T-helper 1 cell (primary cell): Measurements from ENCODE around the gene NAV2.
"Not testable (repeated sequence)": the region's sequence is repeated elsewhere in the genome, so short reads cannot be mapped to it uniquely, and the experiment has no call there.

ENCODE experiments used
- DNase-seq, 5 donors: peaks; one replicate each; pipeline ENCODE4 v3.0.0-alpha.2; 2012 to 2020

The NAV2 gene

DNA sequence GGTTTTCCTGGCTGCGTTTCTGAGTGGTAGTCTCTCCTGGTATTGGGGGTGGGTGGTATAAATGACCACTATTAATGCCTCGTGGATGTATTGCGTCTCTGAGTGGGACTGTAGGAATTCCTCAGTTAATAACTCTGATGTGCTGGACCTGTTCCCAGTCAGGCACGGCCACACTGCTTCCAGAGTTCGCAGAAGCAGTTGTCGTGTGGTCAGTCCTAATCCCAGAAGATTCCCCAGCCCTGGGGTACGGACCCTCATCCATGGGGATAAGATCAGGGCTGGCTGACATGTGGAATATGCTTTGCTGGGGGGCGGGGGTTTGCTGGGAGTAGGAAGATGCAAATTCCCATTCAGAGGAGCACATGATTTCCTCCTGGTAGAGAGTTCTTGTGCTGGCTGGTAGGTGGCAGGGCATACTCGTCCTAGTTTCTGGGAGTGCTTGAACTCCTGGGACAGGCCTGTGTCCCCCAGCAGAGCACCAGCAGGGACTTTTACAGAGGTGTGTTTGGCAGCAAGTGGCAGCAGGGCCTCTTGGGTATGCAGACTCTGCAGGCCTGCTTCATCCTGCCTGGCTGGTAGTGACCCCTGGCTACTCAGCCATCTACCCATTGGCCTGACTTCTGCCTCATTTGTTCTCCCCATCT is 157.4 kb downstream of the NAV2 start:
- no peak for DNase-seq

DNA sequence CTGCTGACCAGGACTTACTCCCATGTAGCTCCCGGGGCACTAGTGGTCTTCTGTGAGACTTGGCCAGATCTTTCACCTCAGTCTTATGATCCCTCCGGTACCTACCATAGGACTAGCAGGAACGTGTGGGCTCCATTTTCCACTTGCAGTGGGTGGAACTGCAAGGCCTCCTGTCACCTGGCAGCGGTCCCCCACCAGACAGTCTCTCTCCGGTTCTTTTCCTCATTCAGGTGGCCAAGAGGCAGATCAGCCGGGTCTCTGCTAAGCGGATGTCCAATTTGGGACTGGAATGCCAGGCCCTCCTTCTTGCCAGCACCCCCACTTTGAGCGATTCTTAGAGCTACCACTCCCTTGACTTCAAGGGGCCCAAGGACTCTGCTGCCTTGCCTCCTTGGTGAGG is 158.9 kb downstream of the NAV2 start:
- DNase-seq, result no peak

DNA sequence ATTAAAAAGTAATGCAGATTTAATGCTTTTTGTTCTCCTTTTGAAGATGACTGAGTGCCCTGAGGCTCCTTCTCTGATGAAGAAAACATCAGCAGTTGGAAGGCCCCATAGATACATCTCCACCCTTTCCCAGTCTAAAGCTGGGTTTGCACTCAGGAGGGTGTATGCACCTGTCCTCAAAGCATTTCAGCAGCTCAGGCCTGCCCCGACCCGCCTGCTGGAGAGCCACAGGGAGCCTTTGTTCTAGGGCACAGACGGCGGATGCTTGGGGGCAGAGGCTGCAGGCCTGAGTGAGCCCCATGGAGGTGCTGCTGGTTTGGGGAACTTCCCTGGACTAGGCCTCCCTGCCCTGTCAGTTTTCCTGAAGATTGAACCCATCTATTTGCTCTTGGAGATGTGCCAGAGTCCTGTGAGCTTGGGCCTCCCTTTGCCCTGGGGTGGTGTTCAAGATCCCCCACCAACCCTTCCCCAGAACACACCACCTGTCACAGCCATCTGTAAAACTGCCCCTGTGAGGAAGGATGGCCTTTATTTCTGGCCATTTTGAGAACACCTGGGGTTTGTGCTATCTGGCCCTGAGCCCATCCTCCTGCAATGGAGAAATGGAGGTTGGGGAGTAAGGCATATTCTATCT is 160.0 kb downstream of the NAV2 start:
- DNase-seq, result no peak

DNA sequence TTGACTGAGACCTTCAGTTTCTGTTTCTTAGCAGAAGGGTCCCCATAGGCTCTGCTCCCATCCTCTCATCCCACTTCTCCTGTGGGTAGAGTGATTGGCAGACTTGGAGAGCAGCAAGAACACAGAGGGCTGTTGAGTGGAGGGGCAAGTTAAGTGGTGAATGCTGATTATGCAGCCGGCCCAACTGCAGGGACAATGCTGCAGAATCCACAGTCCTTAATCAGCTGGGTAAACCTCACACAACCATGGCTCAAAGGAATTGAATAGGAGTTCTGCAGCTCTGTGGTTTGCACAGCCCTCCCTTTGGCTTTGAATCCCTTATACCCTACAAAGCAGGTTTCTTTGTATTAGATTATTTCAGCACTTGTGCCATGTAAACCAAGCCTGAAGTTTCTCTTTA is 161.1 kb downstream of the NAV2 start:
- DNase-seq, result no peak

DNA sequence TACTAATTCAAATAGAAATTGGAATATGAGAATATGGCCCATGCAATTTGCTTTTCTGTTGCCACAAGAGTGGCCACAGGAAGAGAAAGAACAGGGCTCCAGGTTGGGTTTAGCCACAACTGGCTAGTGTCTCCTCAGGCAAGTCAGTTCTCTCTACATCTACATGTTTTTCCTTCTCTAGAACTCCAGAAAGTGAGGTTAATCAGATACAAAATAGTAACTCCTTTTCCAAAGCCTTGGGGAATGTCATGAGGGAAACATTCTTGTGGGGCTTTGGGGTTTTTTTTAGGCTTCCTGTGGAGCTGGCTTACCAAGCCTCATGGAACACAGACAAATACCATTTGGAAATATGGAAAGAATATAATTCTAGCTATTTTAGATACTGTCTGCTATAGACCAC is 161.6 kb downstream of the NAV2 start:
- no peak for DNase-seq

DNA sequence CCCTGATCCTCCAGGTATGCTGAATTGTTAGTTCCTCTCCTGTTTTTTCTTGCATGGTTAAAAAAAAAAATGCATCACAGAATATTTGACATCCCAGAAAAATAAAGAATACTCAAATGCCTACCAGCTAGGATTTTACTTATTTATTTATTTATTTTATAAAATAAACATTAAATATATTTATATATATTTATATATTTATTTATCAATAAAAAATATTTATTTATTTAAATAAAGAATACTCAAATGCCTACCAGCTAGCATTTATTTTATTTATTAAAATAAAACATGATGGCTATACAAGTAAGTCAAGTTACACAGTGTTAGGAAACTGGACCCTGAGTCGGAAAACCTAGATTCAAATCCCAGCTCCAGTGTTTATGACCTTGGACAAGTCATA is 164.1 kb downstream of the NAV2 start:
- no peak for DNase-seq

DNA sequence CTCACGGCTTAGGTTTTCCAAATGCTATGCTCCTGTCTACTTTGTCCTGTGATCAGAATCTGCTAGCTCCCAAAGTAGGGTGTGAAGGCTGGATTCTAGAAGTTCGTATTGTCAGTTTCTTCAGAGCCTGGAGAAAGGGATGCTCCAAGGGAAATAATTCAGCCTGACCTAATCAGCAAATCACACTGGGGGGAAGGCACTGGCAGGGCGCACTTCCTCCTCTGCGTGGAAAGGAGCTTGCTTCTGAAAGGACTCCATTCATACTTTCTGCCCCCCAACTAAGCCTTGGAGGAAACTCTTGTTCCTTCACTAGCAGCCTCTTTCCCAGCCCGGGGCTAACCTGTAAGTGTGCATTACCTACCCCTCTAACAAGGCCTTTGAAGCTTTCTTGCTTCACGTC is 165.9 kb downstream of the NAV2 start:
- no peak for DNase-seq

DNA sequence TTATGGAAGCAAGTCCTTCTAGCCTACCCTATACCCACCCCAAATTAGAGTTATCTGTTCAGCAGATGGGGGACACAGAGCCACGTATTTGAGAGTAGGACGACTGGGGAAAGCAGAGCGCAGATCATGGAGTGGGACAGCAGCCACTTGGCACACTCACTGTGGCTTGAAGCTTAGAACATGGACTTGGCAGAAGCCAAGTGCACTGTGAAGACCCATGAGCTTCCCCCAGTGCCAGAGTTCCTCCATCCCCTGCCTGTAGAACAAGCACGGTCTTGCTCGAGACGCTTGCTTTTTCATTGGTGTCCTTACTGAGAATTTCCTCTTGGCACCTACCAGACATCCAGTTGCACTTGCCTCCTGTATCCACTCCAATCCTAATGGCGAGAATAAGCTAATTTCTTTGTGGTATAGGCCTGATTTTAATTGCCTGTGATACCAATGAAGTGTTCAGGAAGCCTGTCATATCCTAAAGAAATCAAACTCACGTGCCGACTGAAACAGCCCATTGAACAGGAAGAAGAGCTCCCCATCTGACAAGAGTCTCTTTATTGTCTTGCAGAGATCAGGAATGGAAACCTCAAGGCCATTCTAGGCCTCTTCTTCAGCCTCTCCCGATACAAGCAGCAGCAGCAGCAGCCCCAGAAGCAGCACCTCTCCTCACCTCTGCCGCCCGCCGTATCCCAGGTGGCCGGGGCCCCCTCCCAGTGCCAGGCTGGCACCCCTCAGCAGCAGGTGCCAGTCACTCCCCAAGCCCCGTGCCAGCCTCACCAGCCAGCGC is 166.9 kb downstream of the NAV2 start:
- no peak for DNase-seq

DNA sequence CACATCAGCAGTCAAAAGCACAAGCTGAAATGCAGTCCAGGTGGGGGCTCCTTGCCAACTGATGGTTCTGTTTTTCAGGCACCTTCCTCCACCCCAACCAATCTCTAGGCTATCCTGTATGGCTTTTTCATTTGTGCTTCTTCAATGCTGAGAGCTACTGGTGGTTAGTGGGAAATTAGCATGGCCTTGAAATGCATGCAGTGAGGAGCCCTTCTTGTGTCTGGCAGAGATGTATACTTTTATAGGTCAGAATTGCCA is 167.4 kb downstream of the NAV2 start:
- no peak for DNase-seq

DNA sequence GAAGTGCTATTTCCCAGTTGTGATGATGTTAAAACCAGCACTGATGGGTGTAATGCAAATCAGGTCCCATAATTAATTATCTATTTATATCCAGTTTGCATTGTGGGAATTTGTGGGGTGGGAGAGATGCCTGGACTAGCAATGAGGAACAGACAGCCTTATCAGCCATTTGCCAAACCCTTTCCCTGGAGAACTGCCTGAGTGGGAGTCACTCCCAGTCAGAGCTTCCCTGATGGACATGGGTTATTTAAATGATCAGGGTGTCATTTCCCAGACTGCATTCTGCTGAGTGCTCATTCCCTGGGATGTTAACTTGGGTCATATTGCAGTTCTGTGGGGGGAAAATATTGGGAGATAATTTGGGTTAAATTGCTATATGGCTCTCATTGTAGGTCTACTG is 168.5 kb downstream of the NAV2 start:
- DNase-seq, result no peak

DNA sequence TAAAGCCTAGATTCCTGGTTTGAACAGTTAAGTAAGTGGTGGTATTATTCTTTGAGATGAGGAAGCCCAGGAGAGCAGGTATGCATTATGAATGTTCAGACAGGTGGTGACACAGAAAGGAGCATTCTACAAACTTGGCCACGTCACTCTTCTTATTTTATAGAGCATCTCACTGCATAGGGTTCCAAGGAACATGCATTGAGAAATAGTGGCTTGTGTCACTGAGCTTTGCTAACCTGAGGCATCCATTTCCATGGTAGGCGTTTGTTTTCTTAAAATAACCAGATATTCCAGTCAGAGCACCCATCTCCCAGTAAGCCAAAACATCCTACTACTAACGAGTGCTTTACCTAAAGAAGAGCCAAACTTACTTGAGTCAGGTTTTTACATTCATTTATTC is 169.7 kb downstream of the NAV2 start:
- DNase-seq, result no peak

DNA sequence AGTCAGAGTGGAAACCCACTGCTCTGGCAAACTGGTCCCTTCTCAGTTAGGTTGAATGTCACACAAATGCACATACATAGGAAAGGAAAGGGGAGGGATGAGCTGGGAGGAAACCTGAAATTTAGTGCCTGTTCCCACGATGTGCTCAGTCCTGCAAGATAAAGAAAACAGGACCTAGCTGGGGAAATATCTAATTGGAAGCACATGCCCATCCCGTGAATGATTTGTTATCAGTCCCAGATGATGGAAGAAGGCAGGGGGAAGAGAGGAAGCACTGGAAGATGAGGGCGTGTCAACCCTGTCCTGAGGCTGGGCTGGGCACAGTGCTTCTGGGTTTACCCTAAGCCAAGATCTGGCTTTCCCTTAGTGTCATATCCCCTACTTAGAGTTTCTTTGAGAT is 173.9 kb downstream of the NAV2 start:
- no peak for DNase-seq

DNA sequence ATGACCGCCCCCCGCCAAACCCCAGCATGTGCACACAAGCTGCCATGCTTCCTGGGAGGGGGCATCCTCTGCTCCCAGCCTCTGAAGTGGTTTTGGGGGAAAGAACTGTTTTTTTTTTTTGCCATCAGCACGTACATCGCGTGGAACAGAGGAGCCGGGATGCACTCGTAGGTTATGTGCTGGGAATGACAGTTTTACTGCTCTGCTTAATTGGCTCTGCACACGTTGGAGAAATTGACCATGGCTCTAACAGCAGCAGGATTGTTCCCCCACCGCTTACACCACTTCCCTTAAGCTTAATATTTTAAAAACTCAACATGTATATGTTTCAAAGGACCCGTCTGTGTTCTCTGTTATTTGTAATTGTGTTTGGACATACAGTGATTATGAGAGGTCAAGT is 175.2 kb downstream of the NAV2 start:
- DNase-seq, result no peak

DNA sequence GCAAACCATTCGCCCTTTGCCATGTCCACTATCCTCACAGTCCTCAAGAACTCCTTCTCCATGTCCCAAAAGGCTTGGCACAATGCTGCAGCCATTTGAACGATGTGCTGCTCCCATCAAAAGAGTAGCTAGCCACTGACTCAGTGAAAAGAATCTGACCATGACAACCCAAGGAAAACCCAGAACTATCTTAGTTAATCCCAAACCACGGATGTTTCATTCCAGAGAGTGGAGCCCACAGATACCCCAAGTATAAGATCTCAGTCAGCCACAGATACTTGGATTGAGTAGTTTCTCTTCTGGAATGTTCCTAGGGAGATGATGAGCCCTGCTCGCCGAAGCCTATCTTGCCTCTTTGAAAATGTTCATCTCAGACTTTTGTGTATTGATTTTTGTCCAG is 176.9 kb downstream of the NAV2 start:
- DNase-seq, result no peak

DNA sequence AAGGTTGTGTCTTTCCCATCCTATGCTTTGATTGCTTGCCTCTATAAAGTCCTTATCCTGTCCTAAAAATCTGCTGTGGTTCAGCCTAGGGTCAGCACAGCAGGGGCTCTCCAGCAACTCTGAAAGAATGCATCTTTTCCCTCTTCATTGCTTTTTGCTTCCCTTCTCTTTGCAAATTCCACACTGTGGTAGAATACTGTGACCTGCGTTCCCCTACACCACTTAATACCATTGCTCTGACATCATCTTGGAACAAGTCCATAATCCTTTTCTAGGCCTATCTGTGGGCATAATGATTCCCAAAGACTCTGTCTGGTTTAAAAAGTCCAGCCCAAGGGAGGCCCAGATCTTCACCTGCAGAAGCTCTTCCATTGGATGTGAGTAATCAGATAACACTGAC is 177.7 kb downstream of the NAV2 start:
- no peak for DNase-seq

DNA sequence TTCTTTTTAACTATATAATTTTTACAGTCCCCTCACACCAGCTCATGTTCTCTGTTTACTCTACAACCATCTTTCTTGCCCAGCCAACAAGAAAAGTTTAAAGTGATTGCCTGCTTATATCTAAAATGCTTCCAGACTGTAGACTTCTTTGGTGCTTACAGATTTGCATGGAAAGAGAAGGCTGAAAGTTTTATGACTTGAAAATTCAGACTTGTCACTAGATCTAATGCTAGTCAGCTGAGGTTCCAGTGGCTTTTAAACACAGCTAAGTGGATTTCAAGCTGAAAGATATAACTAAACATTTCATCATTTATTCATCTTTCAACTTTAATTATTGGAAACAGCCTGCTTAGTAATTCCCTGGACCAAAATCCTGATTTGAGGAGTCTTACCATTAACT is 178.4 kb downstream of the NAV2 start:
- DNase-seq, result no peak

DNA sequence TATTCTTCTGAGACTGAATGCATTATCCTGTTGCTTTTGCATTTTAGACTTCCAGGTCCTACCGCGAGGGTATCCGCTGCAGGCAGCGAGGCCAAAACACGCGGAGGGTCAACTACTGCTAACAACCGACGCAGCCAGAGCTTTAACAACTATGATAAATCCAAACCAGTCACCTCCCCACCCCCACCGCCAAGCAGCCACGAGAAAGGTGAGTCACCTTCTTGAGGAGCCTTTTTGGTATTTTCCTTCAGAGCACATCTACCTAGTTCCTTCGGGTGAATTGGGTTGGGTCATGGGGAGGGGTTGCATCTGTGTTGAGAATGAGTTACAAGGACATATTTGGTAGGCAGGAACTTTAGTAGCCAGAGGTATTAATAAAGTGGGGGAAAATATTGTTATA is 179.8 kb downstream of the NAV2 start:
- DNase-seq, result no peak

DNA sequence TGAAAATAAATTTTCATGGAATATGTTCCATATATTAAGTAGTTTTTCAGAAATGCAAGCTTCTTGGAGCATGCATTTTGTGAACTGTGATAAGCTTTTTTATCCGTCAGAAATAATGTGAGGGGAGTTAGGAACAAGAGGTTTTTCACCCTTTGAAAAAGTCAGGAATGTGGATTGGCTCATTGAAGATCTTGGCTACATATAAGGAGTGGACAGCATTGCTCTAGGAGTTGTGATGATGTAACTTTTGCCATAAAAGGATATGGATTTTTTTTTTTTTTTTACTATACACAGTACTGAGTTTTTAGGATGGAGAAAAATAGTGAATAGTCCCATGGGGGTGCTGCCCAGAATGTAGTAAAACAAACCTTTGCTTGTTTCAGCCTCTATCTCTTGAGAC is 180.2 kb downstream of the NAV2 start:
- no peak for DNase-seq

DNA sequence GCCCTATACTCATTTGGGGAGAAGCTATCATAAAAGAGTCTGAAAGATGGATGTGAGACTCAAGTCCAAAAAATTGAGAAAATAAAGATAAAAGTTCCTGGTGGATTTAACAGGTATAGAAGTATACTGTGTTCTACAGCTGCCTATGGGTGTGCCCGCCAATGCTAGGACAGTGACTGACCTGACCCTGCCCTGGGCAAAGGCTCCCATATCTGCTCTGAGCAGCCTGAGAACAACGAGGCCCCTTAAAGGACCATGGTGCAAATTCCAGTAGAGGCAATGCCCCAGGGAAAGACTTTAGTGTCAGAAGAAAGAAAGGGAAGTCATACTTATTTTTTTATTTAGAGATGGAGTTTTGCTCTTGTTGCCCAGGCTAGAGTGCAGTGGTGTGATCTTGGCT is 181.8 kb downstream of the NAV2 start:
- no peak for DNase-seq

DNA sequence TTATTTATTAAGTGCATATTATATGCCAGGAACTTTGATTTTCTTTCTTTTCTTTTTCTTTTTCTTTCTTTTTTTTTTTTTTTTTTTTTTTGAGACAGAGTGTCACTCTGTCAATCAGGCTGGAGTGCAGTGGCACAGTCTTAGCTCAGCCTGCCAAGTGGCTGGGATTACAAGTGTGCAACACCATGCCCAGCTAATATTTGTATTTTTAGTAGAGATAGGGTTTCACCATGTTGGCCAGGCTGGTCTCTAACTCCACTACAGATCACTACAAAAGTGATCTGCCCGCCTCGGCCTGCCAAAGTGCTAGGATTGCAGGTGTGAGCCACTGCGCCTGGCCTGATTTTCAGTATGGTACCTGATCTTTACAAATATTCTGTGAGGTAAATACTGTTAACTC is 182.4 kb downstream of the NAV2 start:
- DNase-seq, result not testable (repeated sequence)

DNA sequence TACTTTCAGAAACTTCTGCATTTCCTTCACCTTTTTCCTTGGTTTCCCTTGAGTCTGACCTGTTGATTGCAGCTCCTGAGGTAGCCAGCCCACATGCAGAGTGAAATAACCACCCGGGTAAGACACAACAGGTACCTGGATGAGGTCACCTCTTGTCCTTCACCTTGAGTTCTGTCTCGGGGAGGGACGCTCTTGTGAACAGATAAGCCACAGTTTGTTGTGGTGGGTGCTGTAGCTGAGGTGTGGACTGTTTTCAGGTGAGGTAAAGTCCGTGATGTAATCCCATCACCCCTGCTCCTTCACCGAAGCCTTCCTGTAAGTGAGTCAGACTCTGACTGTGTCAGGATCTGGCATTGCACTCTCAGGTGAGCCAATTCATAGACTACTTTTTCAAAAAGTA is 183.1 kb downstream of the NAV2 start:
- no peak for DNase-seq

DNA sequence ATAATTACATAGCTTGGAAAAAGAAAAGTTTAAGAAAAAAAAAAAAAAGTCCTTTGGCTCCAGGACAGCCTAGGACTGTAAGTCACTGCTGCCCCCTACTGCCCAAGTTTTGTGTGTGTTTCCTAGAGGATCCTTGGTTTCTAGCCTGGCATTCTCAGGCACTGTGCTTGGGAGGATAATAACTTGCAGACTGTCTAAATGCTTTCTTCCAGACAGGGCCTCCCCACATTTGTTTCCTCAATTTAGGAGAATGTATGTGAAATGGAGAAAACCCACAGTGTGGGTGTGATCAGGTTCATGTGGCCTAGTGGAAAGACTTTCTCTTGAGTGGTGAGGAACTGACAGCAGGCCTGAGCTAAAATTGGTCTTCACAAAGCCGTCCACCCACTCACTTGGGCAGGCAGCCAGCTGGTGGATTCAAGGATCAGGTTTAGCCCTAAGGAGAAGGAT is 191.0 kb downstream of the NAV2 start:
- peak in 4 of 5 donors; percentile 5 to 25 (median 14) for DNase-seq

DNA sequence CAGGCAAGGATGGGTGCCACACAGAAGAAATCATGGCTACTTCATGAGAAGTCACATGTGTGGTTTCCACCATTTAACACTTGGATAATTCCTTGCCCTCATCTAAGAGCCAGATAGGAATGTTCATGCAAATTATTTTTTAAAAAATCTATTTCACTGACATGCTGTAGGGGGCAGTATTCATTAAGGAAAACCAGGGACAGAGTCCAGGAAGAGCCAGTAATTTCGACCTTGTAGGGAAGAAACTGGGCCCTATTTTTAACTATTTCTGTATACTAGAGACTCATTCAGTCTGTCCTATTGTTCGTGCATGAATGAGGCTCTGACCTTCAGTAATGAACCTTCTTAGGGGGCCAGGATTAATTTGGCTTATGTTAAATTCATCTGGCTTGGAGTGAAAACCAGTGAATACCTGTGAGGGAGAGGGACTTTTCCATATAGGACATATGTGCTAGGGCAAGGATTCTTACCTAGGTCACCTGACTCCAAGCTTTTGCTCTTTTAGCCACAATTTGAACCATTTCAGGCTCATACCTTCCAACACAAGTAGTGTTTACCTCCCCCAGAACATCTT is 192.7 kb downstream of the NAV2 start:
- DNase-seq, result no peak

DNA sequence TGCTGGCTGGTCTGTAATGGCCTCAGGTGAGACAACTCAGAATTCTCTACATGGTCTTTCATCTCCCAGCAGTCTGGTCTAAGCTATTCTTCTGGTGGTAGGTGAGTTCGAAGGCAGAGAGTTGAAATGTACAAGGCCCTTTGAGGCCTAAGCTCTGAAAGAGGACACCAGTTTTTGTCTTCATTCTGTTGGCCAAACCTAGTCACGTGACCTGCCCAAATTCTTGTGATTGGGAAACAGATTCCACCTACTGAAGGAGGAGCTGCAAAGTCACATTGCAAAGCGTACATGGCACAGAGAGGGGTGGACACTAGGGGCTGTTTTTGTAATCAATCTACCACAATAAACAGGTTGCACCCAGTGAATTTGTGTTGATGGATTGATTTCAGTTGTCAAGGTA is 193.5 kb downstream of the NAV2 start:
- no peak for DNase-seq
